Prostate gland (tissue), 2 donors: ENCODE results near the gene KIDINS220. TPM values are rescaled to one million over a fixed set of nuclear protein-coding genes. Genes with fewer than 3 reads are reported as not detected.

Source experiments
- DNase-seq: peaks from one replicate; pipeline ENCODE4 v3.0.0-alpha.2; 2019; ENCODE audit warnings: low spot score
- H3K27ac ChIP-seq, 2 donors: fragments of 200-600 bp; sonication (generic); 2 replicates each; pipeline ENCODE4 v1.5.1; 2017 to 2019
- H3K27me3 ChIP-seq: fragments of 200-600 bp; sonication (generic); replicated peaks from 2 replicates; pipeline ENCODE4 v1.5.1; 2019; ENCODE audit not compliant: insufficient read depth
- H3K36me3 ChIP-seq, 2 donors: fragments of 200-600 bp; sonication (generic); 1 replicate in 1 of 2; 2 replicates in 1 of 2; pipeline versions ENCODE4 v1.5.1 to v1.8.1; 2017 to 2019
- H3K4me1 ChIP-seq: fragments of 200-600 bp; sonication (generic); replicated peaks from 2 replicates; pipeline ENCODE4 v1.5.1; 2019
- H3K4me3 ChIP-seq, 2 donors: fragments of 200-600 bp; sonication (generic); 2 replicates each; pipeline ENCODE4 v1.5.1; 2017 to 2019
- H3K9me3 ChIP-seq: fragments of 200-600 bp; sonication (generic); 2 replicates; pipeline ENCODE4 v1.5.1; 2017
- POLR2A ChIP-seq: fragments of 450-650 bp; IDR thresholded peaks from one replicate; pipeline ENCODE4 v1.6.1; 2016; ENCODE audit warnings: antibody characterized with exemption, mild to moderate bottlenecking
- POLR2AphosphoS5 ChIP-seq: sonication (generic); formaldehyde crosslinking; IDR thresholded peaks from one replicate; pipeline ENCODE4 v1.6.1; 2017; ENCODE audit warnings: antibody characterized with exemption
- WGBS: methylation state at CpG from one replicate; pipeline ENCODE4 v1.1.5; 2018; 5-methylcytosine and 5-hydroxymethylcytosine counted together
- intact Hi-C: fragments of 100-400 bp; cut with DNase I; formaldehyde crosslinking; loops from one replicate; pipeline ENCODE4 v1.14.2; 2022
- total RNA-seq, 2 donors: library from RNA; depleted of rRNA; stranded (reverse); fragments of >200 nt; gene quantifications; one replicate each; pipeline ENCODE4 v1.1.0, GENCODE V29; 2016
- TF ChIP-seq, protein P1 (sequence below), 4 experiments: fragments of 200-600 bp in 2 of 4; fragments of 450-650 bp in 2 of 4; sonication (generic) in 2 of 4; IDR thresholded peaks; 1 replicate in 3 of 4; 2 replicates in 1 of 4; pipeline ENCODE4 v1.5.1; 2016 to 2019; ENCODE audit warnings: antibody characterized with exemption in 4 of 4, mild to moderate bottlenecking in 2 of 4, moderate library complexity in 2 of 4

The KIDINS220 gene
- total RNA-seq, 2 donors from 2014 or later = 46.2 to 84.5 TPM

GRCh38 chr2:8802741-8803140 is 34.7 kb downstream of the KIDINS220 start:
- no peak for DNase-seq
- H3K27me3 ChIP-seq = no peaks in the 10 kb centered on the region
- WGBS = 81% methylated on average over 3 of the region's 3 CpGs
- no peak overlapping the region for H3K4me3 ChIP-seq
- no peak for TF ChIP-seq POLR2A
- TF ChIP-seq, protein P1, sequence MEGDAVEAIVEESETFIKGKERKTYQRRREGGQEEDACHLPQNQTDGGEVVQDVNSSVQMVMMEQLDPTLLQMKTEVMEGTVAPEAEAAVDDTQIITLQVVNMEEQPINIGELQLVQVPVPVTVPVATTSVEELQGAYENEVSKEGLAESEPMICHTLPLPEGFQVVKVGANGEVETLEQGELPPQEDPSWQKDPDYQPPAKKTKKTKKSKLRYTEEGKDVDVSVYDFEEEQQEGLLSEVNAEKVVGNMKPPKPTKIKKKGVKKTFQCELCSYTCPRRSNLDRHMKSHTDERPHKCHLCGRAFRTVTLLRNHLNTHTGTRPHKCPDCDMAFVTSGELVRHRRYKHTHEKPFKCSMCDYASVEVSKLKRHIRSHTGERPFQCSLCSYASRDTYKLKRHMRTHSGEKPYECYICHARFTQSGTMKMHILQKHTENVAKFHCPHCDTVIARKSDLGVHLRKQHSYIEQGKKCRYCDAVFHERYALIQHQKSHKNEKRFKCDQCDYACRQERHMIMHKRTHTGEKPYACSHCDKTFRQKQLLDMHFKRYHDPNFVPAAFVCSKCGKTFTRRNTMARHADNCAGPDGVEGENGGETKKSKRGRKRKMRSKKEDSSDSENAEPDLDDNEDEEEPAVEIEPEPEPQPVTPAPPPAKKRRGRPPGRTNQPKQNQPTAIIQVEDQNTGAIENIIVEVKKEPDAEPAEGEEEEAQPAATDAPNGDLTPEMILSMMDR (IDR thresholded peaks at IDR 0.05) = no peak
- no peak for TF ChIP-seq POLR2AphosphoS5
- intact Hi-C loops = no loop called here
- H3K27ac ChIP-seq = no peak overlapping the region
- no peaks in the 10 kb centered on the region for H3K4me1 ChIP-seq
- peaks cover 0 to 5% of the 10 kb centered on the region in 2 donors for H3K36me3 ChIP-seq
- no peaks in the 10 kb centered on the region for H3K9me3 ChIP-seq

DNA sequence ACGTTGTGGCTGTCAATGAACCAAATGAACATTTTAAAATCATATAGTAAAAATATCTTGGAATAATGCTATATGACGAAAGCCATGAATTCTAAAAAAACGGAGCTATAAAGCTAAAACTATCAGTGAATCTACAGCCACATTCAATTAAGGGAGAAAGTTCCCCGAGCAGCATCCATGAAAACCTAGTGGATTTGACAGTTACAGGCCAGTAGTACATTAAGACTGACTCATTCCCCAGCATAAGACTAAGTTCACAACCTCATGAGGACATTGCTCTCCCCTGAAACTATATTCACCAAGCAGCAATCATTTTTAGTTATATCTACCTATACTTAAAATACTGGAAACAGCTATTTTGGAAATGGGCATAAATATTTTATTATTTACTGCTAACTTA is 36.6 kb downstream of the KIDINS220 start:
- H3K36me3 ChIP-seq = peaks cover 0 to 7% of the 10 kb centered on the region in 2 donors
- intact Hi-C loops = no loop called here
- no peaks in the 10 kb centered on the region for H3K4me1 ChIP-seq
- no peaks in the 10 kb centered on the region for H3K27me3 ChIP-seq
- no peak overlapping the region for H3K27ac ChIP-seq
- no peaks in the 10 kb centered on the region for H3K9me3 ChIP-seq
- WGBS = 92% methylated on average over 4 of the region's 4 CpGs
- DNase-seq = no peak
- TF ChIP-seq POLR2AphosphoS5 = no peak
- TF ChIP-seq, protein P1 (IDR thresholded peaks at IDR 0.05) = no peak
- no peak for TF ChIP-seq POLR2A
- no peak overlapping the region for H3K4me3 ChIP-seq

DNA sequence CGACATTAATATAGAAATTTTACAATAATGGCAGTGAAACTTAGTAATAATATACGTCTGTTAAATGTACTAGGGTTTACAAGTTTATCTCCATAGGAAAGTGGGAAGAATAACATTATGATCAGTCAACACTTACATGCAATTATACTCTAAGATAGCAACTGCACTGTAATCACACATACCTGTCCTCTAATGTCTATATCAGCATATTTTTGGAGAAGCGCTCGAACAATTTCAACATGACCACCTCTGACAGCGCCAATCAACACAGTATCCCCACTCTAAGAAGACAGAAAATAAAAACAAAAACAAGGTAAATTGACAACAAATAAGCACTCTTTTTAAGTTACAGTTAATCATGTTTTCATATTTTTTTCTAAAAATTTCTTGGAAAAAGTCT is 37.2 kb downstream of the KIDINS220 start:
- 98% methylated on average over 5 of the region's 5 CpGs for WGBS
- H3K4me1 ChIP-seq = no peaks in the 10 kb centered on the region
- no peaks in the 10 kb centered on the region for H3K9me3 ChIP-seq
- intact Hi-C loops = no loop called here
- H3K36me3 ChIP-seq = peaks cover 0 to 4% of the 10 kb centered on the region in 2 donors
- H3K27me3 ChIP-seq = no peaks in the 10 kb centered on the region
- no peak for DNase-seq
- H3K27ac ChIP-seq = no peak overlapping the region
- no peak for TF ChIP-seq POLR2A
- H3K4me3 ChIP-seq = no peak overlapping the region

- DNase-seq = no peak
- H3K27ac ChIP-seq = no peak overlapping the region
- no peak overlapping the region for H3K4me3 ChIP-seq
- H3K36me3 ChIP-seq = peaks cover 0 to 4% of the 10 kb centered on the region in 2 donors
- H3K9me3 ChIP-seq = no peaks in the 10 kb centered on the region
- WGBS = 93% methylated on average over 2 of the region's 2 CpGs
- no peaks in the 10 kb centered on the region for H3K4me1 ChIP-seq
- TF ChIP-seq POLR2AphosphoS5 (no peak), POLR2A (no peak)
- TF ChIP-seq, protein P1 (IDR thresholded peaks at IDR 0.05) = no peak
- no peaks in the 10 kb centered on the region for H3K27me3 ChIP-seq
- intact Hi-C loops = no loop called here
Observed at GRCh38 chr2:8799004-8799403, 38.4 kb downstream of the KIDINS220 start.

DNA sequence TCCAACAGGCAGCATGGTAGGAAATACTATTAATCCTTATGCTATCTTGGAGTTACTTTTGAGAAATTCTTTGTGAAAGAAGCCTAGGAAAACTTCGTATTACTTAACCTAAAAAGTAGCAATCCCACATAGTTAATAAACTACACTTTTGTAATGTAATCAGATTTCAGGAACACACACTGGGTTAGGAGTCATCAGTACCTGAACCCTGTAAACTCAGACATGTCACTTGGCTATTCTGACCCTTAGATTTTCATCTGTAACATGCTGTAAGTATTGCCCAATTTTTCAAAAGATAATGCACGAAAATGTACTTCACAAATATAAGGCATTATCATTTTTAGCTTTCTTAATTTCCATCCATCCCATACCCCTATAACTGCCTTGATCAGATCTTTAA is 39.0 kb downstream of the KIDINS220 start:
- intact Hi-C loops = no loop called here
- 86% methylated on average over 2 of the region's 2 CpGs for WGBS
- H3K36me3 ChIP-seq = peaks cover 0 to 4% of the 10 kb centered on the region in 2 donors

More for the DNA sequence above, 39.0 kb downstream of the KIDINS220 start:
- DNase-seq = no peak
- H3K27me3 ChIP-seq = no peaks in the 10 kb centered on the region
- H3K4me3 ChIP-seq = no peak overlapping the region
- no peak for TF ChIP-seq POLR2A
- TF ChIP-seq POLR2AphosphoS5 = no peak
- TF ChIP-seq, protein P1 (IDR thresholded peaks at IDR 0.05) = no peak
- no peaks in the 10 kb centered on the region for H3K9me3 ChIP-seq
- H3K4me1 ChIP-seq = no peaks in the 10 kb centered on the region
- H3K27ac ChIP-seq = no peak overlapping the region
